ENCODE measurements around the gene NCAM2.

- no peak for TF ChIP-seq EZH2 (IDR thresholded peaks at IDR 0.05; ENCODE audit: borderline replicate concordance, insufficient read depth, low read depth, low read length, poor library complexity, severe bottlenecking)
- no peak for TF ChIP-seq CTCF (IDR thresholded peaks at IDR 0.05)
These were observed 59.3 kb downstream of the NCAM2 start for GRCh38 chr21:21057349-21058062.
